GM21515 (cell line): Measurements from ENCODE around the gene CMTM7.
A peak's percentile ranks its signal among the peaks of the same experiment; 100 is the strongest.

Source experiments
- ATAC-seq: cut with Tn5 transposase; IDR thresholded peaks from one replicate; pipeline ENCODE4 v1.9.1; 2021; ENCODE audit not compliant: unreplicated experiment

CMTM7 gene

DNA sequence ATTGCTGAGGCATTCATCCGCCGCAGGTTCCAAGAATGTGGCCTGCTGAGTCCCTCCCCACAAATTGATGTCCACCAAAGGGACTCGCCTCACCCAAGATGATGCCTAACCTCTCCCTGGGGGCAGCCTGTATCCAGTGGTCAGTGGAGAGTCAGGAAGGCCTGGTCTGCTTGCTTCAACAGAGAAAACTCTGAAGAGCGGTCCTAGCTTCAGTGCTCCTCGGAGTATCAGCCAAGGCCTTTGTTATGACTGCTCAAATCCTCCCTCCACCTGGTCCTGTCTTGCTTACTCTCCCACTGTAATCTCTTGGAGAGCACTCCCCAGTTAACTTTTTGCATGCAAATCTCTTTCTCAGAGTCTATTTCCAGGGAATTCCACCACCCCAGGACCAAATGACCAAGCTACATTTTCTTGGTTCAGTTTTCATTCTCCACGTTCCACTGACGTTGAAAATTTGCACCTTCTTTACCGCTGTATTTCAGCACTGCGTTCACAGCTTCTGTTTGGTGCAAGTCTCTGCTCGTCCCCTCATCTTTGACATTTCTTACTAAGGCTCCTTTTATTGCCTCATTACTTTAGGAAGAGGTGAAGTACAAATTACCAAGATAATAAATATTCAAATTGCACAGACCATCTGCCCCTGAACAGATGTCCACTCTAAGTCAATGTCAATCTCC, 22.3 kb downstream of the CMTM7 start:
- ATAC-seq: no peak

GRCh38 chr3:32414522-32415202, 23.0 kb downstream of the CMTM7 start:
- ATAC-seq: no peak

DNA sequence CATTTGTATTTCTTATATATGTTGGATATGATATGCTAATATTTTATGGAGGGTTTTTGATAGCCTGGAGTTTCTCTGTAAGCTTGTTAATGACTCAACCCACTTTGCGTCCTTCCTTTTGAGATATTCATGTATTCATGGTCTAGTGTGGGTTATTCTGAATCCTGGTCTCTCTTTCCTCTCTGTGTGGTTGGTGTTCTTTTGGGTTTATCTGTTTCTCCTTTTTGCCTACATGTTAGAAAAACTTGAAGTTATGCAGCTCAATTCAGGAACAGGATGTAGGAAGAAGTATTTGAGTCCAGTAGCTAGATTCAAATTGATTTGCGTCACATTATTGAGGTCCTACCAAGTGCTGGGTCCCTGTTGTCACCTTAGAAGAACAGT, 28.1 kb downstream of the CMTM7 start:
- ATAC-seq: no peak

- peak; percentile 61 for ATAC-seq
Observed at GRCh38 chr3:32420126-32421038, 28.7 kb downstream of the CMTM7 start.

DNA sequence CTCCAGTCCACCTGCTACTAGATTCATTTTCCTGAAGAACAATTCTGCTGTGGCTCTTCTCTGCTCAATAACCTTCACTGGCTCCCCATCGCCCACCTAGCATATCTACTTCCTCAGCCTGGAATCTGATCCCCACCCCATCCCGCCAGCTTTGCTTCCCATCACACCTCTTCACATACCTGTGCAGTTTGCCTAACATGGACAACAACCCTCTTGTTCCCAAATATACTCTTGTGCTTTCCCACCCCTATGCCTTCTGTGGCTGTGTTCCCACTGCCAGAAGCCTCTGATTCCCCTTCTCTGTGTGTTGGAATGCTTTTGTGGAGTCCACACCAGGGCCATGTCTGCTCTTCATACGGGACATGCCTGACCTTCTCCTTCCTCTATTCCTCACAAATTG, 29.5 kb downstream of the CMTM7 start:
- ATAC-seq: no peak

GRCh38 chr3:32421991-32422859, 30.6 kb downstream of the CMTM7 start:
- no peak for ATAC-seq

GRCh38 chr3:32422943-32423342, 31.3 kb downstream of the CMTM7 start:
- no peak for ATAC-seq

GRCh38 chr3:32423534-32423933, 31.9 kb downstream of the CMTM7 start:
- ATAC-seq: peak; percentile 40

DNA sequence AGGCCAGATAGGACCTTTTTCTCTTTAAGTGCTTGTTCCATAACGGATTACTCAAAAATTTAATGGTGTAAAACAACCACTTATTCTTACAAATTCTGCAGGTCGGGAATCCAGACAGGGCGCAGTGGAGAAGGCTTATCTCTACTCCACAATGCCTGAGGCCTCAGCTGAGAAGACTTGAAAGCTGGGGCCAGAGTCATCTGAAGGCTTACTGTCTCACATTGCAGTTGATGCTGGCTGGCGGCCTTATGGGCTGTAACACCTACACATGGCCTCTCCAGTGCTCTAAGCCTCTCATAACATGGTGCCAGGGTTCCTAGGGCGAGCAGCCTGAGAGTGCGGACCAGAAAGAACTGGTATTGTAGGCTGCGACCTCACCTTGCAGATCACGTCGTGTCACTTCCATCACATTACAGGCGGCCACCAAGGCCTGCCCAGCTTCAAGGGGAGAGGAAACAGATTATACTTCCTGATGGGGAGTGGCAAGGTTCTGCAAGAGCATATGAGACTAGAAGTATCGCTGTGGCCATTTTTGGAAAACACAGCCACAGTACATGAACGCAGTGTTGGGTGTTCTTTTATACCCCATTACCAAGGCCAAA, 32.4 kb downstream of the CMTM7 start:
- no peak for ATAC-seq

DNA sequence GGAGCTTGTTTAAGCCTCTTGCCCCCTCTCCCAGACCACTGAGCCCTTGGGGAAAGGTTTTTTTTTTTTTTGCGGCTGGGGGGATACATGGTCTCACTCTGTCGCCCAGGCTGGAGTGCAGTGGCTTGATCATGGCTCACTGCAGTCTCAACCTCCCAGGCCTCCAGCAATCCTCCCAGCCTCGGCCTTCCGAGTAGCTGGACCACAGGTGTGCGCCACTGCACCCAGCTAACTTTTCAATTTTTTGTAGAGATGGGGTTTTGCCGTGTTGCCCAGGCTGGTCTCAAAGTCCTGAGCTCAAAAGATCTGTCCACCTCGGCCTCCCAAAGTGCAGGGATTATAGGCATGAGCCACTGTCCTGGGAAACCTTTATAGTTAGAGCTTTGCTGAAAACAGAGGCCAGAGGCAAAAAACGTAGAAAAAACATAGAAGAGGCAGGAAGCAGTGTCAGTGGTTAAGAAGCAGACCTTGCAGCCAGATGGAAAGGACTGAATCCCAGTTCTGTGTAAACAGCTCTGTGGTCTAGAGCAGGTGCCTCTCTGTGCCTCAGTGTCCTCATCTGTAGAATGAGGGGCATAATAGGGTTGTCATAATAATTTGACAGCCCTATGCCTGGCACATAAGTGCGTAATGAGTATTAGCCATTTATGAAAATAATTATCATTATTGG, 33.1 kb downstream of the CMTM7 start:
- ATAC-seq: no peak

DNA sequence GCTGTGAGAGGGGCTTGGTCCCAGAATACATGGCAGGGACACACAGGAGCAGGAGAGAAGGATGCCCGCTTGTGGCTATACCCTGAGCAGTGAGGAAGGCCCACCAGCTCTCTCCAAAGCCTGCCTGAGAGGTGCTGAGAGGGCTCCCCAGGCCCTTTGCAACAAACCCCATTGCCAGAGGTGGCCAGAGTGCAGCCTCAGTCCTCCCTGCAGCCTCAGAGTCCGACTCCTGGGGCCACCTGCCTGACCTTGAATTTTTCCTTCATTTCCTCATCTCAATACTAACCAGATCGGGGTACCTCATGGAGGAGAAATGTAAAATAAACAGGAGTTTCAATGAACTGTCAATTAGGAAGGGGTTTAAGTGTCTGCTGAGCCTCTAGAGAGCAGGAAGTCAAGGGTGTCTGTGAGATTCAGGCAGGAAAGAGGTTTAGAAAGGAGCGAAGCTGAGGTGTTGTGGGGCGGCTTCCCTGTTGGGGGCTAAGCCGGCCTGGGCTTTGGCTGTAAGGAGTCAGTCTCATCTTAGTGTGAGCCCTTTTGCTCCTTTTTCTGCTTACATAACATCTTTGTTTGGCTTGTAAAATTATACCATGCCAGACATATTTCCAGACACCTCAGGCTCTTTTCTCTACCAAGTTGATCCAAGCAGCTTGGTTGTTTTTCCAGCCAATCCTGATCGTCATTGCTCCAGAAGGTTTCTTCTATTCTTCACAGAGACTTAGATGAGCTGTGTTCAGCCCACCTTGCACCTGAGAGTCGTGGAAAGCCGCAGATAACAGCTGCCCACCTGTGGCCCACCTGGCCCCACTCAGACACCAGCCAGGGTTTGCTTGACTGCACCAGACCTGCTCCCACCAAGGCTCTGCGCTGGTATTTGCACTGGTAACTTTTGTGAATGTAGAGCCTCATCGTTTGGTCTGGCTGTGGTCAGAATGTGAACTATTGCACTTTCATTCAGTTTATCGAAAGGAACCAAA, 36.7 kb downstream of the CMTM7 start:
- ATAC-seq: peak; percentile 69

DNA sequence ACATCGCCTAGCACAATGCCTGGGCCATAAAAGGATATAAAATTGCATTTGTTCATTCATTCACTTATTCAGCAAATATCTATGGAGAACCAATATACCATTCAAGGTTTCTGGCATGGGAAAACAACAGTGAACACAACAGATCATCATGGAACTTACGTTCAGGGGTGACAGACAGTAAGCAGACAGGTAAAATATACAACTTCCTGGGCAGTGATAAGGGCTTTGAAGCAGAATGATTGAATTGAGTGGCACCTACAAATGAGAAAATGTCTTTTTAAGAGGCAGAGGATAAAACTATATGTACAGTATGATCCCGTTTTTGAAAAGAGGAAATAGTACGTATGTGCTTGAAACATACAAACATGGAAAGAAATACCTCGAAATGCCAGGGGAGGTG, 39.2 kb downstream of the CMTM7 start:
- no peak for ATAC-seq

DNA sequence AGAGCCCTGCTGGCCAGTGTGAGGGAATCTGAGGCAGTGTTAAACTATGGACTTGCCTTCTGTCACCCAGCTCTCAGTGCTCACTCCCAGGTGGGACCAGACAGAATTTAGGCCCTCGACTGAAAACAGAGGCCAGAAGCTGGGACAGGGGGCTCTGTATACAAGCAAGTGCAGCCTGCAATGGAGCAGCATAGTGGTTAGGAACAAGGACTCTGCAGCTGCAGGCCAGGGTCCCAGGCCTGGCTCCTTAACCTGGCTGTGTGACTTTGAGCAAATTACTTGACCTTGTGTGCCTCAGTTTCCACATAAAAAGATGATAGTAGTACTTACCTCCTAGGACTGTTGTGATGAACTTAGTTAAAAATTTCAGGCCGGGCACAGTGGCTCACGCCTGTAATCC, 39.8 kb downstream of the CMTM7 start:
- no peak for ATAC-seq

GRCh38 chr3:32432045-32432710, 40.5 kb downstream of the CMTM7 start:
- ATAC-seq: no peak

GRCh38 chr3:32432711-32433530, 41.3 kb downstream of the CMTM7 start:
- ATAC-seq: peak; percentile 41

DNA sequence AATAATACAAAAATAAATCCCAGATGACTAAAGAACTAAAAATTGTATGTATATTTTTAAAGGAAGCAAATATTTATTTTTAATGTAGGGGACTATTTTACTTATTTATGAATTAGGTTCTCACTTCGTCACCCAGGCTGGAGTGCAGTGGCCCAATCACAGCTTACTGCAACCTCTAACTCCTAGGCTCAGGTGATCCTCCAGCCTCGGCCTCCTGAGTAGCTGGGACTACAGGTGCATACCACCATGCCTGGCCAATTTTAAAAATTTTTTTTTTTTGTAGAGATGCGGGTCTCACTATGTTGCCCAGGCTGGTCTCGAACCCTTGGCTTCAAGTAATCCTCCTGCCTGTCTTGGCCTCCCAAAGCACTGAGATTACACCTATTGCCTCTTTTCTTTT, 42.6 kb downstream of the CMTM7 start:
- ATAC-seq: no peak
